HG02884 (cell line): ENCODE measurements around the gene SNRPB.
"Not testable (repeated sequence)": the region's sequence is repeated elsewhere in the genome, so short reads cannot be mapped to it uniquely, and the experiment has no call there.

Experiments used
- ATAC-seq: cut with Tn5 transposase; IDR thresholded peaks from one replicate; pipeline ENCODE4 v1.9.1; 2021; ENCODE audit warnings: mild to moderate bottlenecking, moderate library complexity; ENCODE audit not compliant: unreplicated experiment

Gene SNRPB

DNA sequence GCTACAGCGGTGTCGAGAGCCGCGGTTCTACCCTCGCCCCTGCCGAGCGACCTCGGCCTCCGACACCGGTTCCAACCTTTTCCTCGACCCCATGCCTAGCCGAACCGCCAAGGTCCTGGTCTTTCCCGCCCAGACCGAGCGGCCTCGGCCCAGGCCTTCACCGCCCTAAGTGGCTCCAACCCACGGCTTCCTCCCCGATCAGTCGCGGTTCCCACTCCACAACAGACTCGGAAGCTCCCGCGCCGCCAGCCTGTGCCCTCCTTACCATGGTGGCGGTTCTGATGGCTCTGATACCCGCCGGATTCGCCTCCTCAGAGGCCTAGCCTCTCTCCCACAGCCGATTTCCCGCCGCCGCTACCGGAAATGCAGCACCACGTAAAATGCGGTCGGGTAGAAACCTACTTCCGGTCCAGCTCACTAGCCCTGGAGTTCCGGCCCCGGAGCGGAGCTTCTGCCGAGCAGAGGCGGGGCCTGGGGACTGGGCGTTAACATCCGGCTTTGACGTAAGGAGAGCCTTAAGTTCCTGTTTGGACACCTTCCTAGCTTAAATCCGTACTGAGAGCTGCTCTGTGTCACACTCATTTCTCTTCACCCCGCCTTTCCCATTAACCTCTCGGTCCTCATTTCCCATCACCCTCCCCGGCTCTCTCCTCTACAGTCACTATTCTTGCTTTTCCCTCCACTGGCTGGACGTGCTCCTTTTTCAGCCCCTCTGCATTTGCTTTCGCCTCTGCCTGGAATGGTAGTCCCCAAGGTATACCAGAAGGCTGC lies at the start of gene SNRPB:
Gene SNRPB (minus strand): TSS at position 367 of the 771 bp plus-strand sequence. CDS start 99 bp downstream, at position 268.
- ATAC-seq: peak; percentile 95

DNA sequence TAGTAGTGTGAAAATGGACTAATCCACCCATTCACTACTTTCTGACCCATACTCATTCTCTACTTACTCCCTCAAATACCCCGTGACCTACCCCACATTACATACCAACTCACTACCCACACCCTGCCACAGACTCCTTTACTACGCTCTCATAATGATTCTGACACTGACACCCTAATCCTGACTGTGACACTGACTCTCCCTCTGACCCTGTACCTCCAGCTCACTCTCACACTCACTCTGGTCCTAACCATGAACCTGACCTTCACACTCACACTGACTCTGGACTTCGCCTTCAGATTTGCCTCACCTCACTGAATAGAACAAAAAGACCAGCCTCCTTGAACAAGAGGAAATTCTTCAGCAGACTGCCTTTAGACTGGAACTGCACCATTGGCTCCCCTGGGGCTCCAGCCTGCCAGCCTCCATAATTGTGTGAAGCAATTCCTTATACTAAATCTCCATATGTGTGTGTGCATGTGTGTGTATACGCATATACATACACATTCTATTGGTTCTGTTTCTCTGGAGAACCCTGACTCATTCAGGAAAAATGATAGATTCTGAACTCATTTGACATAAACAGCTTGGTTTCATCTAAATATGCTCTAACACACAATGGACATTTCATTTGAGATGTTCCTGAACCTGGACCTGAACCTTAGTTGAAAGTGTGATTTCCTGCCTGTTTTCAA lies 48.7 kb upstream of the SNRPB start:
- ATAC-seq: no peak

DNA sequence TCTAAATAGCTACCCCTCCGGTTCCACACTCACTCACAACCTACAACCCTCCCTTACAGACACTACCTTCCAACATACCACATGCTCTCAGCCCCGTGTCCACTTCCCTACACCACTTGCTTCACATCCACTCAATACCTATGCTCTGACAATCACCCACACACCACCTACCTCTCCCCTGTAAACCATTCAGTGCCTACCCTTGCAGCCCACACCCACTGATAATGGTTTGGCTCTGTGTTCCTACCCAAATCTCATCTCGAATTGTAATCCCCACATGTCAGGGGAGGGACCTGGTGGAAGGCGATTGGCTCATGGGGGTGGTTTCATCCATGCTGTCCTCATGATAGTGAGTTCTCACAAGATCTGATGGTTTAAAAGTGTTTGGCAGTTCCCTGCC lies 48.0 kb upstream of the SNRPB start:
- ATAC-seq: no peak

DNA sequence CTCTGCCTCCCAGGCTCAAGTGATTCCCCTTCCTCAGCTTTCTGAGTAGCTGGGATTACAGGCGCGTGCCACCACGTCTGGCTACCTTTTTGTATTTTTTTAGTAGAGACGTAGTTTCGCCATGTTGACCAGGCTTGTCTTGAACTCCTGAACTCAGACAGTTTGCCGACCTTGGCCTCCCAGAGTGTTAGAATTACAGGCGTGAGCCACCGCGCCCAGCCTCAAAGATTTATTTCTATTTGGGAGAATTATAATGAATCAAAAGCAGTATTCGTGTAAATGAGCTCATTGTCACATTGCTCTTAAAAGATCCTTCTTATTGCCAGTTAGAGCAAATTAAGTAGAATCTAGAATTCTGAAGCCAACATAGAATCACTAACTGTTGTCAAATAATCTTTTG lies 47.5 kb upstream of the SNRPB start:
- ATAC-seq: no peak

DNA sequence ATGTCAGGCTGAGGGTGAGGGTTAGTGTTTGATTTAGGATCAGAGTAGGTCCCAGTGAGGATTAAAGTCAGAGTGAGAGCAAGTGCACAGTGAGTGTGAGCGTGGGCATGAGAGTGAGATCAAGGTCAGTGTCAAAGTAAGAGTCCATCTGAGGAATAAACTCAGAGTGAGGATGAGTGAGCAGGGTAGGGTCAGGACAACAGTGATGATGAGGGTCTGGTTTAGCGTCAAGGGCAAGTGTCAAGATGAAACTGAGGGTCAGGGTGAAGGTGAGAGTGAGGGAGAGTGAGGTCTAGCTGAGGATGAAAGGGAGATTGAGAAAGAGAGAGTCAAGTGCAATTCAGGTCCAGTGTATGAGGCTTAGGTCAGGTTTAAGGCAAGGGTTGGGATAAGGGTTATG lies 45.8 kb upstream of the SNRPB start:
- no peak for ATAC-seq

- no peak for ATAC-seq
These were observed 44.6 kb upstream of the SNRPB start for GRCh38 chr20:2515203-2515602.

DNA sequence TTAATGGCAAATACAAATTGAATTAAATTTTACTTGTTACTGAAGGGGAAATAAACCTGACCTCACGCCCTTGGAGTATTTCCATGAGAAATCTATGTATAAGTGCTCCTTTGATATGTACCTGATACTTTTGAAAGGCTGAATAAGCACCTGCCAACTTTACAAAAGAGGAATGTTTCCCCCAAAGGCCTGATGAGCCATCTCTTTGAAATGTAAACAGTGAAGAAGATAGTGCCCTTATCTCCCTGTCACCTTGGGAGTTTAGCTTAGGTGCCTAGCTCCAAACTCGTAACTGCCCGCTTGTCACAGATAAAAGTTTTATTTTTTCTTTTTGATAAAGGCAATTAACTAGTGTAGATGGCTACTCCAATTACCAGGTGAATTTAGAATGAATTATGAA lies 39.2 kb upstream of the SNRPB start:
- no peak for ATAC-seq

GRCh38 chr20:2509468-2509781 lies 38.8 kb upstream of the SNRPB start:
- no peak for ATAC-seq

DNA sequence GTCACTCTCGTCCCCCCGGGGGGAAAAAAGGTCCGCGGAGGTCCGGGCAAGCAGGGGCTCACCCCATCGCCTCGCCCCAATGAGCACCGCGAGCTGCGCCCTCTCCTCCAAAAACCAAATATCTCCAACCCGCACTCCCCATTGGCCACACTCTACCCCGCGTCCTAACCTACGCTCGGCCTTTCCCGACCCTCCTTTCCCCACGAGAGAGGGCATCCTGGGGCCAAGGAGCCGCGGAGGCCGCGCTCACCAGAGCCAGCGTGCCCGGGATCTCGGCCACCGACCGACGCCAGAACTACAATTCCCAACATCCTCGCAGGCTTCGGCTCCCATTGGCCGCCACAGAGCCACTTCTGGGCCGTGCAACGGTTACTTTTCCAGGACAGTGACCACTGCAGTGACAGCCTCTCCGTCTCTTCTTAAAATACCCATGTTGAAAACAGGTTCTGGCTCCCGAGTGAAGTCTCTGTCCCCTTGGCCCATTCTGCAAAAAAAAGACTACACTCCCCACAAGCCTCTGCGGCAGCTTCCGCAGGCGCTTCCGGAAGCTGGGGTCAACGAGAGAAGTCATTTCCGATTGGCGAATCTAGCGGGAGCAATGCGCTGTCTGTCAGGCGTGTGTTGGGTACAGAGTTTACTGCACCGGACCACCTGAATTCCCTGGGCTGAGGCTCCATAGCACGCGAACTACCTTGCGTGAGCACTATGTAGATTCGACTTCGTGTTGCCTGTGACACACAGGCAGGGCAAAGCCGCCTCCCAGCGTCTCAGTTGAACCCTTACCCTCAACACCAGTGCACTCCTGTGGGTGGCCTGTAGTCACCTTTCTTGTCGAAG lies 38.3 kb upstream of the SNRPB start, which contains the start of gene ZNF343:
Gene ZNF343 (minus strand): TSS at position 285 of the 837 bp plus-strand sequence. CDS start 15,020 bp downstream, outside the sequence.
- peak; percentile 93 for ATAC-seq

DNA sequence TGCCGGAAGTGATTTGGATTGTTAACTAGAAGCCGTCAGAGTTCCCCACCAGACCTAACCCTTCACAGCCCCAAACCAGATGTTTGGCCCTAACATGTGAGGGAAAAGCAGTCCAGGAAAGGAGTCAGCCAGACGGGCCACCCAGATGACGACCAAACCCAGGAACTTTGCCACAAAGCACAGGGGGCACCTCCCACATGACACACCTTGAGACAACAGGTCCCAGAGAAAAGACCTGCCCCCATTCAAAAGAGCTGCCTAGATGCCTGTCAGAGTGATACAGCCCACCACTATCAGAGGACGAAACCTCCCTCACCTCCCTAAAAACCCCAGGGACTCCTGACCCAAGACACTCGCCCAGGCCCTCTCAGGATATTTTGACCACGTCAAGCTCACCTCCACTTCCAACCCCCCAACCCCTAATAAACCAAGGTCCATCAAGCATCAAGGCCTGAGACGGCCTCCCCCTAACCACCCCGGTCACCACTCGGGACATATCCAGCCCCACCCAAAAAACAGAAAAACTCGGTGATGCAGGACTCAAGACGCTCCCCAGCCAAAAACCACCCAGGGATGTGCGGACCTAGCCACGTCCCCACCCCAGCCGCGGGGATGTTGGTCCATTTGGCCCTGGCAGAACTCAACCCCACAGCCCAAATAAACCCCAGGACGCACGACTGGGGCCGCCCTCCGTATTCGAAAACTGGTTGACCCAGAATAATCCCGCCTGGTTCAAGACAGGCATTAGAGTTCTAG lies 37.5 kb upstream of the SNRPB start:
- no peak for ATAC-seq

GRCh38 chr20:2507464-2507863 lies 36.9 kb upstream of the SNRPB start:
- no peak for ATAC-seq

GRCh38 chr20:2506426-2506825 lies 35.8 kb upstream of the SNRPB start:
- not testable (repeated sequence) for ATAC-seq

DNA sequence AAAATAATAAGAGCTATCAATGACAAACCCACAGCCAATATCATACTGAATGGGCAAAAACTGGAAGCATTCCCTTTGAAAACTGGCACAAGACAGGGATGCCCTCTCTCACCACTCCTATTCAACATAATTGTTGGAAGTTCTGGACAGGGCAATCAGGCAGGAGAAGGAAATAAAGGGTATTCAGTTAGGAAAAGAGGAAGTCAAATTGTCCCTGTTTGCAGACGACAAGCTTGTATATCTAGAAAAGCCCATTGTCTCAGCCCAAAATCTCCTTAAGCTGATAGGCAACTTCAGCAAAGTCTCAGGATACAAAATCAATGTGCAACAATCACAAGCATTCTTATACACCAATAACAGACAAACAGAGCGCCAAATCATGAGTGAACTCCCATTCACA lies 34.2 kb upstream of the SNRPB start:
- ATAC-seq: not testable (repeated sequence)

DNA sequence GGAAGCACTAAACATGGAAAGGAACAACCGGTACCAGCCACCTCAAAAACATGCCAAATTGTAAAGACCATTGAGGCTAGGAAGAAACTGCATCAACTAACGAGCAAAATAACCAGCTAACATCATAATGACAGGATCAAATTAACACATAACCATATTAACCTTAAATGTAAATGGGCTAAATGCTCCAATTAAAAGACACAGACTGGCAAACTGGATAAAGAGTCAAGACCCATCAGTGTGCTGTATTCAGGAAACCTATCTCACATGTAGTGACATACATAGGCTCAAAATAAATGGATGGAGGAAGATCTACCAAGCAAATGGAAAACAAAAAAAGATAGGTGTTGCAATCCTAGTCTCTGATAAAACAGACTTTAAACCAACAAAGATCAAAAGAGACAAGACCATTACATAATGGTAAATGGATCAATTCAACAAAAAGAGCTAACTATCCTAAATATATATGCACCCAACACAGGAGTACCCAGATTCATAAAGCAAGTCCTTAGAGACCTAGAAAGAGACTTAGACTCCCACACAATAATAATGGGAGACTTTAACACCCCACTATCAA lies 32.3 kb upstream of the SNRPB start:
- ATAC-seq: not testable (repeated sequence)

DNA sequence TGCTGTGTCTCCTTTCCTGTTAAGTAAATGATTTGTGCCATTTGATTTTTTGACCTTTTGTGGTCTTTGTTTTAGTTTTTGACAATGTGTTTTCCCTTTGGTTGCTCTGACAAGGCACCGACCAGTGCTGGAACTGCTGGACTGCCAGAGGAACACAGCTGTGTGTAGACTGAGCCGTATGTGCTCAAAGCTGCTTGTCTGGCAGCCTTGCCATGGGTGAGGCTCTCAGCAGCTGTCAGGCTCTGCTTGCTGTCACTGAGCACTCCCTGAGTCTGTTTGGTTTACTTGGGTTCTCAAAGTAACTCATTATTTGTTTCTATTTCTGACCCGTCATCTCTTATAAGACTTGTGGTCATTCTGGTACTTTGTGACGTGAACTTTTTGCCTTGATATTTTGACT lies 15.1 kb upstream of the SNRPB start:
- no peak for ATAC-seq

GRCh38 chr20:2485080-2485479 lies 14.5 kb upstream of the SNRPB start:
- ATAC-seq: no peak

DNA sequence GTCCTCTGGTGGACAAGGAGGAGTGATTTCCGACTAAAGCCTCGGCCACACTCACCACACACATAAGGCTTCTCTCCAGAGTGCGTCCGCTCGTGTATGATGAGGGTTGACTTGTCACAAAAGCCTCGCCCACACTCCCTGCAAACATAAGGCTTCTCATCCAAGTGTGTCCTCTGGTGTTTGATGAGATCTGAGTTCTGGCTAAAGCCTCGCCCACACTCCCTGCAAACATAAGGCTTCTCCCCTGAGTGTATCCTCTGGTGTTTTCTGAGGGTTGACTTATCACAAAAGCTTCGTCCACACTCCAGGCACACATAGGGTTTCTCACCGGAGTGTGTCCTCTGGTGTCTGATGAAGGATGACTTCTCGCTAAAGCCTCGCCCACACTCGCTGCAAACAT lies 12.9 kb upstream of the SNRPB start:
- no peak for ATAC-seq

GRCh38 chr20:2480381-2480780 lies 9.8 kb upstream of the SNRPB start:
- no peak for ATAC-seq

- ATAC-seq: no peak
These were observed 6.4 kb upstream of the SNRPB start for GRCh38 chr20:2476742-2477615.
